HG03575 (cell line): ENCODE data around the gene KCNA4.
"Not testable (repeated sequence)": the region's sequence is repeated elsewhere in the genome, so short reads cannot be mapped to it uniquely, and the experiment has no call there.

Source experiments
- ATAC-seq: cut with Tn5 transposase; IDR thresholded peaks from one replicate; pipeline ENCODE4 v1.9.1; 2021; ENCODE audit not compliant: unreplicated experiment, insufficient number of reproducible peaks, low FRiP score; ENCODE audit errors: extremely low read depth

Gene KCNA4

DNA sequence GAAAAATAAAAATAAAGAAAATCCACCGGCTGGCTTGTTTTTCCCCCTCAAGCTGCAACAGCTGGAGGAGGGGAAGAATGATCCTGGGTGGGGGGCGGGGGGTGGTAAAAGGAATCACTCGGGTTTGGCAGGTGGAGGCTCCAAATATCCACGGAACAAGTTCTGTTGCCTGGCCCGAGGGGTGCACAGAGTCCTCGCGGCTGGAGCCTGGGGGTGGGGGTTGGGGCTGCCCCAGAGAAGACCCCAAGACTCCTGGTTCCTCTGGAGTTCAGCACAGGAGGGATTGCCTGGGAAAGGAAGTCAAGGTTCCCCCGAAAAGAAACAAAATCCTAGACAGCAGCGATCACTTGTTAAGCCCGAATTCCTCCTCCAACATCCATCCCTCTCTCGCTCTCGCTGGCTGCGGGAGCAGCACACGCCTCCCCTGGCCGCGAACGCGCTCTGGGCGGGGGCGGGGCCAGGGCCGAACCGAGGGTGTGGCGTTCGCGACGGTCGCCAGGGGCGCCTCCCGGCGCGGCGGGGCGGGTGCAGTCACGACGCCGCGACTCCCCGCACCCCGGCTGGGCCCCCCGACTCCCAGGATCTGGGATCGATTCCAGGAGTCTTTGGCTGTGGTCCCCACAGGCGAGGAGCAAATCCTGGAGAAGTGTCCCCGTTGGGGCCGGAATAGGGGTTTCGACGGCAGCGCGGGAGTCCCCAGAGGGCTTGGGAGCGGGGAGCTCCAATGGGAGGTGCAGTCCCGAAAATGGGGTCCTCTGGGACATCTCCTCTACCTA is at the start of gene KCNA4:
Gene KCNA4 (minus strand): TSS at position 443 of the 776 bp plus-strand sequence. CDS start 4,352 bp downstream, outside the sequence.
- ATAC-seq: no peak

DNA sequence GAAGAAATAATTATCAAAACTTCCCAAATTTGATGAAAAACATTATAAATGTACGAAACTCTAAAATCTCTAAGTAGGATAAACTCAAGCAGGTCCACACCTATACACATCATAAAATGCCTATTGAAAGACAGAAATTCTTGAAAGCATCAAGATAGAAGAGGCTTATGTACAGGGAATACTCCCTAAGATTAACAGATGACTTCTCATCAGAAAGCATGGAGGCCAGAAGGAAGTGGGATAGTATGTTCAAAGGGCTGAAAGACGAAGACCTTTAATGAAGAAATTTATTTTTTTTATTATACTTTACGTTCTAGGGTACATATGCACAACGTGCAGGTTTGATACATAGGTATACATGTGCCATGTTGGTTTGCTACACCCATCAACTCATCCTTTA is 45.3 kb upstream of the KCNA4 start:
- no peak for ATAC-seq

DNA sequence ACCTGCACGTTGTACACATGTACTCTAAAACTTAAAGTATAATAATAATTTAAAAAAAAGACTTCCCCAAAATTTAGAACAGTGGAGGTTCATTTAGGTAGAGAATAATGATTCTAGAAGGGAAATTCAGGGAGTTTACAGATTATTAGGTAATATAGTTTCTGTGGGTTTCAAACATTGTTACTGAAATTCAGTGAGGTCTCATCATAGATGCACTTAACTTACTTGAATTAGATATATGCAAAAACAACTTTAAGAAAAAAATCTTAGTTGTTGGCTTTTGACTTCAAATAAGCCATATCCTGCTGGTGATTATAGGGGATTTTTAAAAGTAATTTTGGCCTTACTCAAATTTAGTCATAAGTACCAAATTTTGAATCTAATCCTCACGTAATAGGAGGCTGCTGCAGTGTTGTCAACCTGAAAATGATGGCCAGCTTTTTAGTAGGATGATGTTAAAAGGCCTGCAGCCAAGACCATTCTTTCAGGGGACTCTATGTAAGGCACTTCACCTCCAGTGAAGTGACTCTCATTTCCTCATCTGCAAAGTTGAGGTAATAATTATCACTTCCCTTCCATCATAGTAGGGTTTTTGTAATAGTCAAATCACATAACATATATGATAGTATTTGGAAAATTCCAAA is 42.5 kb upstream of the KCNA4 start:
- ATAC-seq: no peak

DNA sequence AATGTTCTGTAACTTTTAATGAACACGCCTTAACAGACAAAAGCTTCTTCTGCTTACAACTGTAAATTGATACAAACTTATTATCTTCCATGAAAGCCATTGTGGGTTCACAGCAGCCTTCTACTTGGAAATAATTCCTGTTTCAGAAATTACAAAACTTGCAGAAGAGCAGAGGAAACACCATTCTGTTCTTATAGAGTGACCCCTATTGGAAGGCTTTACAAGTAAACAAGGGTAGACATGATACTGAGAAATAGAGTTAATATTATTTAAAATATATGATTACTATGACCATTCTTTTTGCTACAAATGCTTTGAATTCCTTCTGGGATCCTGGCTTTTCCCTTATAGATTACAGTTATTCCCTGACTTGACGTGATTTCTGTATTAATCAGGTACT is 32.4 kb upstream of the KCNA4 start:
- ATAC-seq: no peak

DNA sequence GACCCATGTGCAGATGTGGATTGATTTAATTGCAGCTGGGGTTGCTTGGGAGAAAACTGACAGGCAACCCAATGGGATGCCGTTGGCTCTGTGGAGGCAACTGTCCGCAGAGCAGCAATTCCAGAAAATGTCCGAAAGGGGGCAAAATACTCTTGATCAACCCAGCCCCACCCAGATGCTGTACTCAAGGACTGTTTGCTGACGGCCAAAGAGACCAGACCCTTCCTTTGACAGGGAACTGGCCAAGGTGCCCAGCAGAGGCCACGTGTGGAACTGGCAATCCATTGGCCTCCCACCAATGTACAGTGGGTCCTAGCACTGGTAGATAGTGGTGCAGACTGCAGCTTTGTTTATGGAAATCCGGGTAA is 29.7 kb upstream of the KCNA4 start:
- no peak for ATAC-seq

DNA sequence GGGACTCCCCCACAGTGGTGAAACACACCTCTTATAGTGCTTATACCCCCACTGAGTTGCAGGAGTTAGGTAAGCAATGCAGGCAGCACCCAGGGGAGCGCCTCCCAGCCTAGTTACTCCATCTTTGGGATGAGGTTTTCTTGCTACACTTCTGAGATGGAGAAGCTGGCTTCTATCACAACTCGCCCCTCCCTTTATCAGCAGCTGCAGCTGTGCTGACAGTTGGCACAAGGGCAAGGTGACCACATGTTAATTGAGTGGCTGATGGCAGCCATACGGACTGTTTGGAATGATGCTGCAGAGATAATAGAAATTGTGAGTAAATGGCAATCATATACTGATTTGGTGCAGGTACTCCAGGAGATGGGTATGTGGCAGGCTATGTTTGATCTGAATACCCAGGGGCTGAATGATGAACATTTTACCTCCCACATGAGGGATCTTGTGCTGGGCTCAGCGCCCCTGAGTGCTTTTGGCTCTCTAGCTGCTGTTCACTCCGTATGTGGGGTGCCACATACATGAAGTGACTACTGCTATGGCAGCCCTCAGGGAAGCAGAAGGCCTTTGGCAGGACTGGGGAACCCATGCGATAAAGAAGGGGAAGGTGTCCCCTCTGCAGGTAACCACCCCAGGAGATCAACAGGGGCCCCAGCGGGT is 29.2 kb upstream of the KCNA4 start:
- ATAC-seq: no peak

DNA sequence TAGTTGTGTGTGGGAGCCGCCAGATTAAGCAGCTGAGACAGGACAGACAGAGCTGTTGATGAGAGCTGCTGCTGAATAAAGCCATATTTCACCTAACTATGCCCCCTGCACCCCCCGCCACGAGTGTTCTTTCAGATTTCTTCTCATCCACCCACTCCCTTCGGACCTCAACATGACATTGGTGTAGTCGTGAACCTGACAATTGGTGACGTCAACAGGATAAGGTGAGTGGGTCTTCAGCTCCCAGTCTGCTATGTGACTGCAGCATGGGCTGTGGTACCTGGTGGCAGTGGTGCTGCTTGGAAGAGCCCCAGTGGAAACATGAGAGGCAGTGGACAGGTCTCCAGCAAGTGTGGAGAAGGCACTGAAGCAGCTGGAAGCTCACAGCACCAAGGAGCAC is 28.3 kb upstream of the KCNA4 start:
- no peak for ATAC-seq

DNA sequence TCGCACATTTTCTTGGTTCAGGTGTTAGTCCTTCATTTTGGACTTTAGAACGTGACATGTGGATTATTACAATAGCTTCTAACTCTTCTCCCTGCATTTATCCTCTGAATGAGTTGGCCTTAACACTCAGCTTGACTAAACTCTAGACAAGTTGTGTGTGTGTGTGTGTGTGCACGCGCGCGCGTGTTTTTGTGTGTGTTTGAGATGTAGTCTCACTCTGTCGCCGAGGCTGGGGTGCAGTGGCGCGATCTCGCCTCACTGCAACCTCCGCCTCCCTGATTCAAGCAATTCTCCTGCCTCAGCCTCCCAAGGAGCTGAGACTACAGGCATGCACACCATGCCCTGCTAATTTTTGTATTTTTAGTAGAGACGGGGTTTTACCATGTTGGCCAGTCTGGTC is 24.3 kb upstream of the KCNA4 start:
- no peak for ATAC-seq

DNA sequence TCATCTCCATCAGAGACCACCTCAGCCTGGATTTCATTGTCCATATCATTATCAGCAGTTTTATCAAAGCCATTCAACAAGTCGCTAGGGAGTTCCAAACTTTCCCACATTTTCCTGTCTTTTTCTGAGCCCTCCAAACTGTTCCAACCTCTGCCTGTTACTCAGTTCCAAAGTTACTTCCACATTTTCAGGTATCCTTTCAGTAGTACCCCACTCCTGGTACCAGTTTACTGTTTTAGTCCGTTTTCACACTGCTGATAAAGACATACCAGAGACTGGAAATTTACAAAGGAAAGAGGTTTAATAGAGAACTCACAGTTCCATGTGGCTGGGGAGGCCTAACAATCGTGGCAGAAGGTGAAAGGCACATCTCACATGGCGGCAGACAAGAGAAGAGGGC is 17.9 kb upstream of the KCNA4 start:
- not testable (repeated sequence) for ATAC-seq

DNA sequence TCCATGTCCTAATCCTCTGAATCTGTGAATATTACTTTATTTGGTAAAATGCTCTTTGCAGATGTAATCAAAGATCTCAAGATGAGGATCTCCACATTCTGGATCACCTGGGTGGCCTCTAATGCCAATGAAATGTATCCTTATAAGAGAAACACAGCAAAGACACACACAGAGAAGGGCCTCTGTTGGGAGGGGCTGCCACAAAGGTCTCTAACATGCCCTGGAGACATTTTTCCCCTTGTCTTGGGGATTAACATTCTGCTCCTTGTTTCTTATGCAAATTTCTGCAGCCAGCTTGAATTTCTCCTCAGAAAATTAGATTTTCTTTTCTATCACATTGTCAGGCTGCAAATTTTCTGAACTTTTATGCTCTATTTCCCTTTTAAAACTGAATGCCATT is 17.3 kb upstream of the KCNA4 start:
- not testable (repeated sequence) for ATAC-seq

DNA sequence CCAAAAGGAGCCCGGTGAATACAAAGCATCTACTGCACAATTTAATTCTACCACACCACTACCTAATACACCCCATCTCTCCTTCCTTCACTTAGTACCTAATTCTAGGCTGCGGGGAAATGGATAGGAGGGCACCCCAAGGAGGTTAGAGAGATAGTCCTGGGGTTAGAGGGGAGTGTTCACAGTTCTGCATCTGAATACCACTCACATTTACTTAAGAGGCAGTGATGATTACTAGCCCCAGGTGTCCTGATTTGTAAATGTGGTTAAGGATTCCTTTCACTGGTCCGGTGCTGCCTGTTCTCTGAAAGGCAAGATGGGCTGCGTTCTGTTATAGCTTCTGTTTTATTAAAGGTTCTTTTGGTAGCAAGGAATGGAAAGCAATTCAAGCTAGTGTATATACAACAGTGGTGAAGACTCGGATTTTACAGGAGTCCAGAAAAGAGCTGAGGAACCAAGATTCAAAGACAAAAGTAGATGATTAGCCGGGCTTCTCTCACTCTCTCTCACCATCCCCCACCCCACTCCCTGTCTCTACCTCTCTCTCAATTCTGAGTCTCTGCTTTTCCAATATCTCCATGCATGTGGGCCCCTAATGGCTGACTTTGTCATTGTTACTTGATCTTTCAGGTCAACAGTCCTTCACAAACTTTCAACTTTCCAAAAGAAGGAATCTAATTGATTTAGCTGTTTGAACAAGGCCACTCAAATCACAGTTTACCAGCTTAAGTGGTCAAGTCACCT is 8.7 kb upstream of the KCNA4 start:
- ATAC-seq: no peak

DNA sequence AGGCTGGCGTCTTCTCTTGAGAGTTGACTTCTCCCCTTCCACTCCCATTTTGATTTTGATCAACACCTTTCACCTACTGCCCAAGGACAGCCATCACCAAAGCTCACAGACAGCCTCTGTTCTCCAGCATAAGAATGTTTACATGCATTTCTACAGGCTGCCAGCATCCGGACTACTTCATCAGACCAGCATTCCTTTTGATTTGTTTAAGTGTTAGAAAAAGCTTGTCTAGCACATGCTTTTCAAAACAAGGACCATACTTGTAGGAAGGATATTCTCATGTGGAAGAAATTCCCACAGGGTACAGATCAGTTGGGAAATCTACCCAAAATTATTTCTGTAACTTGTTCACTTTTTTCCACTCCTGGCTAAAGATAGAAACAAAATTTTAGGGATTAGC is 6.2 kb upstream of the KCNA4 start:
- ATAC-seq: no peak

DNA sequence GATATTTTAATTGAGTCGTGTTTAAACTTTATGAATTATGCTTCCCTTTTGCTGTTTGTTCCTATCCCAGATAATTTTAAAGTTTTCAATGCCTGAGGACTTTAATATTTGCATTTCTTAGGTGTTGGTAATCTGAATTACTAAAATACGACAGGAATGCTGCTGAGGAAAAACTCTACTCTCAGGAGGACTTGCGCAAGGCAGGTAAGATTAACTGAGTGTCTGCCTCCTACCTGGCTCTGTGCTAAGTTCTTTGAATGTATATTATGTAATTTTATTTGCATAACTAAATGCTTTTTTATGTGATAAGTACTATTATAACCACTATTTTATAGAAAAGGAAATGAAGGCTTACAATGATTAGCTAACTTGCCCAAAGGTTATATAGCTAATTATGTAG is 2.7 kb upstream of the KCNA4 start:
- ATAC-seq: no peak

DNA sequence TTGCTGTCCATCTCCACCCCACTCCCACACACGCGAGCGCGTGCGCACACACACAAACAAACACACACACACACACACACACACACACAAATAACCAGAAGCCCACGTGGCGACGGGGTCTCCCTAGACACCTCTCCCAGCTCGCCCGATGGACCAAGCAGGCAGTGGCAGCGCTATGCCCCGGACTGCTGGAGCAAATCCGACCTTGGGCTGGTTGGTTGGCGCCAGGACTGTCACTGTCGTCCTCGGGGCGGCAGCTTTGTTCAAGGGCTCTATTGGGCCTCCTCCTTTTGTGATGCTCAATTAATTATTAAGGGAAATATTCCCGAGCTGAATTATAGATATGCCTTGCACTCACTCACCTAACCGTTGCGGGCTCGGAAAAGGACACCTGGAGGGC is 1.7 kb upstream of the KCNA4 start:
- no peak for ATAC-seq

DNA sequence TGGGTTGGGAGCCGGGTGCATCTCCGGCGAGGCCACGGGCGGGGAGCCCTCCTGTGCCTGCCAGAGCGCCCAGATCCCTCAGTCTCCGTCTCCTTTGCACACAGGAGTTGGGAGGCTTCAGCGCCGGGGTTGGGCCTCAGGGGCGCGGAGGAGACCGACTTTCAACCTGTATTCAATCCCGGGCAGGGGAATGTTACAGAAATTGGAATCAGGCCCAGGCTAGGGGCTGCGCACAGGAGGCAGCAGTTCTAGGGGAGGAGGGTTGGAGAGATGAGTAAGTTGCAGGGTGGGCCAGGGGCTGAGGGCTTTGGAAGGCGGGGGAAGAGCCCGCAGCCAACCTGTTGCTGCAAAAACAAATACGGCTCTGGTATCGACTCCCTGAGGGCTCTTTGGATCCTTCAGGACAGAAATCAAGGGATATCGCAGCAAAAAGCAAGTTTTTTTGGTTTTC is 640 bp upstream of the KCNA4 start:
- ATAC-seq: no peak

DNA sequence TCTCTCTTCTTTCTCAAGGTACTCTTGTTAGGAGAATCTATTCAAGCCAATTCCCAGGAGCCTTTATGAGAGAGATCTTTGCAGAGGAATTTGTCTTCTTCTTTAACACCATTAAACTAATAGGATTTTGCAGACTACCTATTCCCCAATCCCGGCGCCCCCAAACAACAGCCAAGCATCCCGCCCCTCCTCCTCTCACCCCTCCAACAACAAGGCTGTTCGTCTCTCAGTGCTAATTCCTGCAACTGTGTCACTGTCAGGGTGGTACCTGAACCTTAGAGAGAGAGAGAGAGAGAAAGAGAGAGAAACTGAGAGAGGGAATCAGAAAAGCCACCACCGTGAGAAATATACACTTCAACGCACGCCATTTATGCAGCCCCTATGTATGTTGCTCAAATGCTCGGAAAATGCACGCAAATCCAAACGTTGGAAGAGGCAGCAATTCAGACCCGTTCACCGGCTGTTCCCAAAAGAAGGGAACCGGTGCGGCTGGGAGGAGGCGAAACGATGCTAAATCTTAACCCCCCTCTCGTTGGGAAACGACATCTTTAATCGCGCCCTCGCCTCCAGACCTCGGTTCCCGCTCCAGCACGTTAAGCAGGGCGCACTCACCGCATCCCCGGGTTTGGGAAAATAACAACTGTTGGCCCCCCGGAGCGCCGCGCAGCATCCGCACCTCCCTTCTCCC is 961 bp downstream of the KCNA4 start:
- no peak for ATAC-seq

DNA sequence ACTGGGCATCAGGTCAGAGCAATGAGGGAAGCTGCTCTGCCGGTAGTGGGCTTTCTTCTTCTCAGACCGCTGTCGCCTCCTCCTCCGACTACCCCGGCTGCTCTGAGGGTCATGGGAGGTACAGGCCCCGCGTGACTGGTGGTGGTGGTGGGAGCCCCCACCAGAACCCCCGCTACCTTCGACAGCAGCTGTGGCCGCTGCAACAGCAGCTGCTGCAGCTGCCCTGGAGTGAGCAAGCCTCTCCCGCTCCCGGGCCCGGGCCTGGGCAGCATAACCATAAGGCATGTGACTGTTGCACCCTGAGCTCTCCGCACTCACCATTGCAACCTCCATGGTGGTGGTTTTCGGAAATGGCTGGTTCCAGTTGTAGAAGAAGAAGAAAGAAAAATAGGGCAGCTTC is 4.5 kb downstream of the KCNA4 start:
- no peak for ATAC-seq

DNA sequence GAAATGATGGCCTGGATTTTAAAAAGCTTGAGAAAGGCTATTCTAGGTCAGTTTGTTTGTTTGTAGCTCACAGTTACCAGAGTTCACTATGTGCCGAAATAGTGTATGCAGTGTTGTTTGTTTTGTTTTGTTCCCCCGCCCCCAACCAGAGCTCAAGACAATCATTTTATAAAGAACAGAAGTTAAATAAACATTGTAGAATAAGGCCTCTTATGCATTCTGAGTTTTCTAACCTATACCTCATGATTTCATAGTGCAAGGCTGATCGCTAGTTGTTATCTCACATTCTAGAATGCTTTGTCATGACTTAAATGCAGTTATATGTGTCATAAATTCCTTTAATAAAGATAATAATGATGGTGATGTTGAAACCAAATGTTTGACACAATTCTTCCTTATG is 7.8 kb downstream of the KCNA4 start:
- ATAC-seq: no peak

DNA sequence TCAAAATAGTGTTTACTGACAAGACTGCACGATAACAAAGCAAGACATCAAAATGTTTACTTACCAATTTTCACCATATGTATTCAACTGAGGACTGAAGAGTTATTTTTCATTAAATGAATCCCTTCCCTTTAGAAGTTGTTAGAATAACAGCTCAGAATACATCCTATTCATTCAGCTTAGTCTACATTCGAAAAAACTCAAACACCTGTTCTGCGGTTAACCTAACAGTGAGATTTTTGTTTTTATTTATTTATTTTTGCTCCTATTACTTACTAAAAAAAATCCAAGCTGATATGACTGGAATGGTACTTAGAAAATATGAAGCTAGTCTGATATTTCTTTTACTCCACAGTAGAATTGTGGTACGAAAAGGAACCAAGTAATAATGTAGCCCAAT is 10.0 kb downstream of the KCNA4 start:
- ATAC-seq: no peak
